Measurements from ENCODE around the gene GP9.
"Not testable (repeated sequence)": the region's sequence is repeated elsewhere in the genome, so short reads cannot be mapped to it uniquely, and the experiment has no call there.

The GP9 gene

GRCh38 chr3:129059311-129059958, 1.1 kb upstream of the GP9 start:
- Histone ChIP-seq H3K27ac (ENCODE audit: low read depth, low read length) (no peak overlapping the region), H3K4me3 (ENCODE audit: low read depth in 1 of 2, low read length in 2 of 2) (no peak overlapping the region), H3K36me3 (ENCODE audit: control insufficient read depth in 1 of 2, insufficient read depth in 2 of 2, low read length in 2 of 2) (no peaks in the 10 kb centered on the region), H3K9me3 (ENCODE audit: control insufficient read depth in 1 of 2, low read length in 2 of 2) (no peaks in the 10 kb centered on the region), H3K4me1 (ENCODE audit: control insufficient read depth in 1 of 2, insufficient read depth in 2 of 2, low read length in 2 of 2) (peaks cover 4 to 9% of the 10 kb centered on the region in 2 donors), H3K27me3 (ENCODE audit: control insufficient read depth in 1 of 2, insufficient read depth in 2 of 2, low read length in 2 of 2) (no peaks in the 10 kb centered on the region), H3K9ac (ENCODE audit: low read depth in 1 of 2, low read length in 2 of 2) (no peak overlapping the region)

GRCh38 chr3:129061023-129061887, 676 bp downstream of the GP9 start:
- H3K36me3 ChIP-seq (ENCODE audit: control insufficient read depth in 1 of 2, insufficient read depth in 2 of 2, low read length in 2 of 2), result no peaks in the 10 kb centered on the region
- H3K27ac ChIP-seq (ENCODE audit: low read depth, low read length), result no peak overlapping the region
- H3K9ac ChIP-seq (ENCODE audit: low read depth in 1 of 2, low read length in 2 of 2), result no peak overlapping the region
- no peaks in the 10 kb centered on the region for H3K9me3 ChIP-seq (ENCODE audit: control insufficient read depth in 1 of 2, low read length in 2 of 2)
- H3K4me3 ChIP-seq (ENCODE audit: low read depth in 1 of 2, low read length in 2 of 2), result no peak overlapping the region
- H3K4me1 ChIP-seq (ENCODE audit: control insufficient read depth in 1 of 2, insufficient read depth in 2 of 2, low read length in 2 of 2), result peaks cover 15 to 21% of the 10 kb centered on the region in 2 donors
- H3K27me3 ChIP-seq (ENCODE audit: control insufficient read depth in 1 of 2, insufficient read depth in 2 of 2, low read length in 2 of 2), result no peaks in the 10 kb centered on the region

GRCh38 chr3:129061888-129062834, 1.6 kb downstream of the GP9 start:
- Histone ChIP-seq H3K9ac (ENCODE audit: low read depth in 1 of 2, low read length in 2 of 2) (no peak overlapping the region), H3K4me3 (ENCODE audit: low read depth in 1 of 2, low read length in 2 of 2) (no peak overlapping the region), H3K9me3 (ENCODE audit: control insufficient read depth in 1 of 2, low read length in 2 of 2) (no peaks in the 10 kb centered on the region), H3K4me1 (ENCODE audit: control insufficient read depth in 1 of 2, insufficient read depth in 2 of 2, low read length in 2 of 2) (peaks cover 15 to 21% of the 10 kb centered on the region in 2 donors), H3K27ac (ENCODE audit: low read depth, low read length) (no peak overlapping the region), H3K27me3 (ENCODE audit: control insufficient read depth in 1 of 2, insufficient read depth in 2 of 2, low read length in 2 of 2) (no peaks in the 10 kb centered on the region), H3K36me3 (ENCODE audit: control insufficient read depth in 1 of 2, insufficient read depth in 2 of 2, low read length in 2 of 2) (no peaks in the 10 kb centered on the region)

GRCh38 chr3:129063091-129063640, 2.6 kb downstream of the GP9 start:
- no peak overlapping the region for H3K27ac ChIP-seq (ENCODE audit: low read depth, low read length)
- no peak overlapping the region for H3K9ac ChIP-seq (ENCODE audit: low read depth in 1 of 2, low read length in 2 of 2)
- H3K27me3 ChIP-seq (ENCODE audit: control insufficient read depth in 1 of 2, insufficient read depth in 2 of 2, low read length in 2 of 2), result no peaks in the 10 kb centered on the region
- H3K4me3 ChIP-seq (ENCODE audit: low read depth in 1 of 2, low read length in 2 of 2), result no peak overlapping the region
- H3K36me3 ChIP-seq (ENCODE audit: control insufficient read depth in 1 of 2, insufficient read depth in 2 of 2, low read length in 2 of 2), result no peaks in the 10 kb centered on the region
- H3K9me3 ChIP-seq (ENCODE audit: control insufficient read depth in 1 of 2, low read length in 2 of 2), result no peaks in the 10 kb centered on the region
- peaks cover 15 to 18% of the 10 kb centered on the region in 2 donors for H3K4me1 ChIP-seq (ENCODE audit: control insufficient read depth in 1 of 2, insufficient read depth in 2 of 2, low read length in 2 of 2)

- Histone ChIP-seq H3K9ac (ENCODE audit: low read depth in 1 of 2, low read length in 2 of 2) (no peak overlapping the region), H3K27me3 (ENCODE audit: control insufficient read depth in 1 of 2, insufficient read depth in 2 of 2, low read length in 2 of 2) (no peaks in the 10 kb centered on the region), H3K36me3 (ENCODE audit: control insufficient read depth in 1 of 2, insufficient read depth in 2 of 2, low read length in 2 of 2) (no peaks in the 10 kb centered on the region), H3K4me1 (ENCODE audit: control insufficient read depth in 1 of 2, insufficient read depth in 2 of 2, low read length in 2 of 2) (peaks cover 11 to 12% of the 10 kb centered on the region in 2 donors), H3K27ac (ENCODE audit: low read depth, low read length) (no peak overlapping the region), H3K9me3 (ENCODE audit: control insufficient read depth in 1 of 2, low read length in 2 of 2) (no peaks in the 10 kb centered on the region), H3K4me3 (ENCODE audit: low read depth in 1 of 2, low read length in 2 of 2) (no peak overlapping the region)
These were observed 3.4 kb downstream of the GP9 start for GRCh38 chr3:129063841-129064482.

- H3K27ac ChIP-seq (ENCODE audit: low read depth, low read length), result no peak overlapping the region
- H3K9me3 ChIP-seq (ENCODE audit: control insufficient read depth in 1 of 2, low read length in 2 of 2), result no peaks in the 10 kb centered on the region
- H3K36me3 ChIP-seq (ENCODE audit: control insufficient read depth in 1 of 2, insufficient read depth in 2 of 2, low read length in 2 of 2), result no peaks in the 10 kb centered on the region
- H3K4me3 ChIP-seq (ENCODE audit: low read depth in 1 of 2, low read length in 2 of 2), result no peak overlapping the region
- peak overlapping the region in 1 of 2 donors; percentile 38 for H3K9ac ChIP-seq (ENCODE audit: low read depth in 1 of 2, low read length in 2 of 2)
- peaks cover 11 to 12% of the 10 kb centered on the region in 2 donors for H3K4me1 ChIP-seq (ENCODE audit: control insufficient read depth in 1 of 2, insufficient read depth in 2 of 2, low read length in 2 of 2)
- no peaks in the 10 kb centered on the region for H3K27me3 ChIP-seq (ENCODE audit: control insufficient read depth in 1 of 2, insufficient read depth in 2 of 2, low read length in 2 of 2)
These were observed 4.6 kb downstream of the GP9 start for GRCh38 chr3:129065016-129065719.

- Histone ChIP-seq H3K4me1 (ENCODE audit: control insufficient read depth in 1 of 2, insufficient read depth in 2 of 2, low read length in 2 of 2) (peaks cover 11 to 12% of the 10 kb centered on the region in 2 donors), H3K27ac (ENCODE audit: low read depth, low read length) (no peak overlapping the region), H3K27me3 (ENCODE audit: control insufficient read depth in 1 of 2, insufficient read depth in 2 of 2, low read length in 2 of 2) (no peaks in the 10 kb centered on the region)
These were observed 5.1 kb downstream of the GP9 start for GRCh38 chr3:129065720-129066073.

GRCh38 chr3:129067719-129068118, 7.1 kb downstream of the GP9 start:
- not testable (repeated sequence) for H3K27me3 ChIP-seq (ENCODE audit: control insufficient read depth in 1 of 2, insufficient read depth in 2 of 2, low read length in 2 of 2); H3K9me3 ChIP-seq (ENCODE audit: control insufficient read depth in 1 of 2, low read length in 2 of 2); H3K9ac ChIP-seq (ENCODE audit: low read depth in 1 of 2, low read length in 2 of 2); H3K4me3 ChIP-seq (ENCODE audit: low read depth in 1 of 2, low read length in 2 of 2); H3K36me3 ChIP-seq (ENCODE audit: control insufficient read depth in 1 of 2, insufficient read depth in 2 of 2, low read length in 2 of 2); H3K27ac ChIP-seq (ENCODE audit: low read depth, low read length)
- peaks cover 11 to 12% of the 10 kb centered on the region in 2 donors for H3K4me1 ChIP-seq (ENCODE audit: control insufficient read depth in 1 of 2, insufficient read depth in 2 of 2, low read length in 2 of 2)

More at GRCh38 chr3:129065720-129066073, 5.1 kb downstream of the GP9 start:
- H3K9ac ChIP-seq (ENCODE audit: low read depth in 1 of 2, low read length in 2 of 2), result no peak overlapping the region
- H3K36me3 ChIP-seq (ENCODE audit: control insufficient read depth in 1 of 2, insufficient read depth in 2 of 2, low read length in 2 of 2), result no peaks in the 10 kb centered on the region
- no peaks in the 10 kb centered on the region for H3K9me3 ChIP-seq (ENCODE audit: control insufficient read depth in 1 of 2, low read length in 2 of 2)
- H3K4me3 ChIP-seq (ENCODE audit: low read depth in 1 of 2, low read length in 2 of 2), result no peak overlapping the region

GRCh38 chr3:129068291-129068886, 7.8 kb downstream of the GP9 start:
- peaks cover 11 to 12% of the 10 kb centered on the region in 2 donors for H3K4me1 ChIP-seq (ENCODE audit: control insufficient read depth in 1 of 2, insufficient read depth in 2 of 2, low read length in 2 of 2)
- H3K9me3 ChIP-seq (ENCODE audit: control insufficient read depth in 1 of 2, low read length in 2 of 2), result no peaks in the 10 kb centered on the region
- no peaks in the 10 kb centered on the region for H3K36me3 ChIP-seq (ENCODE audit: control insufficient read depth in 1 of 2, insufficient read depth in 2 of 2, low read length in 2 of 2)
- no peak overlapping the region for H3K27ac ChIP-seq (ENCODE audit: low read depth, low read length)
- no peaks in the 10 kb centered on the region for H3K27me3 ChIP-seq (ENCODE audit: control insufficient read depth in 1 of 2, insufficient read depth in 2 of 2, low read length in 2 of 2)
- peak overlapping the region in 1 of 2 donors; percentile 32 for H3K4me3 ChIP-seq (ENCODE audit: low read depth in 1 of 2, low read length in 2 of 2)
- no peak overlapping the region for H3K9ac ChIP-seq (ENCODE audit: low read depth in 1 of 2, low read length in 2 of 2)
